ENCODE measurements around the gene CNTN4.
"Not testable (repeated sequence)": the region's sequence is repeated elsewhere in the genome, so short reads cannot be mapped to it uniquely, and the experiment has no call there.

CNTN4 gene

DNA sequence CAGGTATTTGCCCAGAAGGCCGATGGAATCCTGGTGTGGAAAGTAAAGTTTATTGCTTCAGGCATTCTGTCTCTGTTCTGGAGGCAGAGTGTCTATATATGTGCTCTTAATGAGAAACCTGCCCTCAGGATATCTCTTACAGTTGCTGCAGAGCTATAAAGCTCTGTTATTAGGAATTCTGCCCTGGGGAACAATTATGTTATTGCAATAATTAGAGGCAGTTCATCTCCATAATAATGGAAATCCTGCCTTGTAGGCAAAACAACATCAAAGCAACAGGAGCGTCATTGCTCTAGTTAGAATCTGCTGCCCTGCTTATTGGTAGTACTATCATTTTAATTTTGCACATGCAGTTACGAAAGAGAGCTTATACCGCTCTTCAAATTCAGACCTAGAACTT lies 835.9 kb downstream of the CNTN4 start:
- DNase-seq, result no peak

GRCh38 chr3:2937055-2937454 lies 838.4 kb downstream of the CNTN4 start:
- no peak for DNase-seq

DNA sequence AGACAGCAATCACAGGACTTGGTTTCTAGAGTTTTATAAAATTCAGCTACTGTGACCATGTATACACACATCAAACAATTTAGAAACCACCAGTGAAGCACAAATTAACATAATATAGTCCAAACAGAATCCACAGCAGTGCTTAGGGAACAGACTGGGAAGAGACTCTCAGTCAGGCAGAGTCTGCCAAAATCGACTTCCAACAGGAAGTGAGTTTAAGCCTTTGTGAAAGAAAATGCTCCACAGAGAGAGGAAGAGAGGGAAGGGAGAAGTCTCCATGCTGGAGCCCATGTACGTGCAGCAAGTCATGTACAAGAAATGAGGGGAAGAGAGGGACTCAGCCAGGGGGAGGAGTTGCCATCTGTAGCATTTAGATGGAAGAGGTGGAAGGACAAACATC lies 838.9 kb downstream of the CNTN4 start:
- no peak for DNase-seq

- no peak for DNase-seq
Measured at GRCh38 chr3:2938711-2939110, 840.0 kb downstream of the CNTN4 start.

GRCh38 chr3:2940062-2940461 lies 841.4 kb downstream of the CNTN4 start:
- DNase-seq, result no peak

GRCh38 chr3:2944628-2945027 lies 846.0 kb downstream of the CNTN4 start:
- DNase-seq, result no peak

- DNase-seq, result no peak
Measured at GRCh38 chr3:2945121-2945520, 846.5 kb downstream of the CNTN4 start.

- DNase-seq, result no peak
Measured at GRCh38 chr3:2947536-2947935, 848.9 kb downstream of the CNTN4 start.

DNA sequence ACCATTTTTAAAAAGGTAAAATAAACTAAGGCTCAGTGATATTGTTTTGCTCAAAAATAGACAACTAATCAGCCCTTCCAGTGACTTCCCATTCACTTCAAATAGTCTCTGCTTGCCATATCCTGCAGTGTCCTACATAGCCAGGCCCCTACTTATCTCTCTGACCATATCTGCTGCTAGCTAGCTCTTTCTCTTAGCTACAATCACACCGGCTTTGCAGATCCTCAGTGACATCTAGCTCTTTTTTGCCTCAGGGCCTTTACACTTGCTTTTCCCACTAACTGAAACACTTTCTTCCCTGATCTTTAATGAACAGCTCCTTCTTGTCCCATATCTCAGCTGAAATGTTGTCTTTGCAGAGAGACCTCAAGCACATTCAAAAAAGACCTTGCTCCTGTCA lies 850.2 kb downstream of the CNTN4 start:
- DNase-seq, result no peak

- no peak for DNase-seq
Measured at GRCh38 chr3:2950159-2950558, 851.5 kb downstream of the CNTN4 start.

GRCh38 chr3:2957115-2957514 lies 858.4 kb downstream of the CNTN4 start:
- no peak for DNase-seq

GRCh38 chr3:2958551-2958950 lies 859.9 kb downstream of the CNTN4 start:
- DNase-seq, result no peak

GRCh38 chr3:2961576-2961975 lies 862.9 kb downstream of the CNTN4 start:
- no peak for DNase-seq

- no peak for DNase-seq
Measured at GRCh38 chr3:2967871-2968270, 869.2 kb downstream of the CNTN4 start.

GRCh38 chr3:2968475-2968874 lies 869.8 kb downstream of the CNTN4 start:
- DNase-seq, result no peak

- no peak for DNase-seq
Measured at GRCh38 chr3:2976212-2976611, 877.5 kb downstream of the CNTN4 start.

DNA sequence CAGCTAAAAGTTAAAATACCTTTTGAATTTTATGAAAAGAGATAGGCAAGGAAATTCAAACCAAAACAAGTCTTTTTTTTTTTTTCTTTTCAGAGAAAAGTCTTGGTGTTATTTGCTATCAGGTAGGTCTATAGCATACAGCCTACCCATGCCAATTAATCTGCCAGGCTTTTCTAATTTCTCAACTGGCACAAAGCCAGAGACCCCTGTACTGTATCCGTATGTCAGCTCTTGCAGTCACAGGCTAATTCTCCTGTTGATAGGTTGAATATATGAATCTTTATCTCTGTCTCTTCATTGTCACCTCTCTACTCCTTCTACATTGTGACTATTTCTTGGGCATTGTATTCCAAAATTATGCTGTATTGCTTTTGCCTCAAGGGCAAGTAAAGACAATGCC lies 878.1 kb downstream of the CNTN4 start:
- DNase-seq, result no peak

DNA sequence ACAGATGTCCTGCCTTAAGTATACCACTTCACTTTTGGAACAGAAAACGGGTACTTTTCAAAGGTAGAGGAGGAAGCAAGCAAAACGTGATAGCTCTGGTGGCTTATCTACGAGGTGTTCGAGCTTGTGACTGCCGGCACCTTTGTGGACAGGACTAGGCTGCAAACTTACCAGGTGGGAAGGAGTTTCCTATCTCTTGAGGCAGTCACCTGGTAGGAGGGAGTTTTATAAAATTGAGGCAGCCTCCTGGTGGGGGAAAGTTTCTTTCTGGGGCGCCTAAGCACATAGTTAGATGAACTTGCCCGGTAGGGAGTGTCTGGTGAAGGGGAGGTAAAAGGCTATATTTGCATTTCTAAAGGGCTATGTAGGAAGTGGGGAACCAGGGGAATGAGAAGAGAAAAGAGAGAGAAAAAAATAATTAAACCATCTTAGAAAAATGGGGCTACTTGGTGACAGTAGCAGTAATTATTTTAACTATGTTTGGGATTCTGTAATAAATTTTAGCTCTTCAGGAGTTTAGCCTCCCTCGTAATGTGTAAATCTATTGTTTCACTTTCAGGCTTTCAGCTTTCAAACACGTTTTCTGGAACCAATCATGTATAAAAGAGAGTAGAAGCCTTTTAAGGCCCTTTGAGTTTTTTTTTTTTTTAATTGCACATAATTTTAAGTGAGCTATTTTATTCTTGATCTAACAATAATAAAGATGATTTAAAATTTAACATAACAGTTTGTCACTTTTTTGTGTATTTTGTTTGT lies 880.5 kb downstream of the CNTN4 start:
- DNase-seq, result no peak

GRCh38 chr3:2984005-2984830 lies 885.6 kb downstream of the CNTN4 start:
- no peak for DNase-seq

DNA sequence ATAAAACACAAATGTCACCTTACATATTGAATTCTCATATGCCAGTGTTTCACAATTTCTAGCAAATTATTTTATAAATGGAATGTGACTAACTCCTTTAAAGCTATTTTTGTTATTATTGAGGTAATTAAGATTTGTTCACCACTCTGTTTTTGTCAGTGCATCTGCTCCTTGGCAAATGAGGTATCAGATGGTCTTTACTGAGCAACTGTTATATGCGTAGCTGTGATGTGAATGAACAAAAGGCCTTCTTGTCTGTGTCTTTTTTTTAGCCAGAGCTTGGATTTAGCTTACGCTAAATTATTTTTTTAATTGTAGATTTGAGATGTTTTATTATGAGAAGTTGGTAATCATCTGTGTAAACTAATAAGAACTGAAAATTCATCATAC lies 886.2 kb downstream of the CNTN4 start:
- DNase-seq, result no peak

GRCh38 chr3:2985479-2985878 lies 886.8 kb downstream of the CNTN4 start:
- DNase-seq, result no peak

DNA sequence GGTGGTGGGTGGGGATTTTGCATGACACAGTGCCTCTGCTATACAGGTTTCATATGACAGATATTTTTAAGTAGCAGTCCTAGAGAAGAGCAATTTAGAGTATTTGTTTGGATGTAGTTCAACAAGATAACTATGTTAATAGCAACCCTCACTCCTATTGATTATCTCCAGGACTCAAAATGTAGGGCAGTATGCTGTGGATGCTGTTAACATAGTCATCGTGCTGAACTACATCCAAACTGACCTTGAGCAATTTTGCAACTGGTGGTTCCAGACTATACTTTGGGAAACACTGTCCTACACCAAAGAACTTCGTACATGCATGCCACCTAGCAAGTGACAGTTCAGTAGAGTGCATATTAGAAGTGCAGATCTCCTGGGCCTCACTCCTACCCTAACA lies 893.9 kb downstream of the CNTN4 start:
- no peak for DNase-seq

DNA sequence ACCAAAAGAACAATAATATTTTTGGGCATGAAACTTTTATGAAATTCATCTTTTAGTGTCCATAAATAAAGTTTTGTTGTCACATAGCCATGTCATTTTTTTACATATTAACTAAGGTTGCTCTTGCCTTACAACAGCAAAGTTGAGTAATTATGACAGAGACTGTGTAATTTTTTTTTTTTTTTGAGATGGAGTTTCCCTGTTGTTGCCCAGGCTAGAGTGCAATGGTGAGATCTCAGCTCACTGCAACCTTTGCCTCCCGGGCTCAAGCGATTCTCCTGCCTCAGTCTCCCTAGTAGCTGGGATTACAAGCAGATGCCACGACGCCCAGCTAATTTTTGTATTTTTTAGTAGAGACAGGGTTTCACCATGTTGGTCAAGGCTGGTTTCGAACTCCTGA lies 894.5 kb downstream of the CNTN4 start:
- DNase-seq, result not testable (repeated sequence)

- DNase-seq, result no peak
Measured at GRCh38 chr3:2993736-2994135, 895.1 kb downstream of the CNTN4 start.

DNA sequence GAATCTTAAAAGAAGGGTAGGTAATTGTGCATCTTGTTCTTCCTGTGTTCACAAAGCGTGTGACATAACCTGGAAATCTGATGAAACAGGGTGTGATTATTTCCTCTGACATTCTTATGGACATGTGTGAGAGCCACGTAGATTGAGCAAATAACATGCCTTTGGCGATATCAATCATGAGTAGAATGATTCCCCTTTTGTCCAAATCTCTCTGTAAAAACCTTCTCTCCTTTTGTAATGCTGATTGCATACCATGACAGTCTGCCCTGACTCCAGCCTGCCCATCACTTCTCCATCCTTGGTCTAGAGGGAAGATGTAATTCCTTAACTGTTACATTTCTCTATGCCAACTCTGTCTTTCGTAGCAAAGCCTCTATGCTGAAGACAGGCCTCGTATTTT lies 896.5 kb downstream of the CNTN4 start:
- no peak for DNase-seq

All from activated CD4-positive, alpha-beta T cell treated with anti-CD3 and anti-CD28 coated beads for 48 hours (primary cell).